Neutrophil (primary cell): ENCODE data around the gene RAF1.

ENCODE experiments used
- H3K27ac ChIP-seq: fragments of 200-600 bp; sonication (generic); 2 replicates; pipeline ENCODE4 v1.5.1; 2016; ENCODE audit warnings: mild to moderate bottlenecking, moderate library complexity
- H3K27me3 ChIP-seq: fragments of 200-600 bp; sonication (generic); 2 replicates; pipeline ENCODE4 v1.6.0; 2016; ENCODE audit warnings: mild to moderate bottlenecking
- H3K36me3 ChIP-seq: fragments of 200-600 bp; sonication (generic); 2 replicates; pipeline ENCODE4 v1.5.1; 2017
- H3K4me1 ChIP-seq, 2 experiments: fragments of 200-600 bp in 1 of 2; sonication (generic) in 1 of 2; 1 replicate in 1 of 2; 2 replicates in 1 of 2; pipeline versions ENCODE4 v1.5.1 to v1.6.1; 2013 to 2016; ENCODE audit warnings: low read depth in 1 of 2, low read length in 1 of 2, mild to moderate bottlenecking in 1 of 2, moderate library complexity in 1 of 2; ENCODE audit not compliant: control insufficient read depth in 1 of 2, insufficient read depth in 1 of 2
- H3K4me3 ChIP-seq, 2 experiments: fragments of 200-600 bp in 1 of 2; sonication (generic) in 1 of 2; 1 replicate in 1 of 2; 2 replicates in 1 of 2; pipeline ENCODE4 v1.5.1; 2013 to 2016; ENCODE audit warnings: low read depth in 1 of 2, low read length in 1 of 2, mild to moderate bottlenecking in 1 of 2, moderate library complexity in 1 of 2
- H3K9me3 ChIP-seq: fragments of 200-600 bp; sonication (generic); 2 replicates; pipeline ENCODE4 v1.5.1; 2016
- TF ChIP-seq, protein P1 (sequence below): fragments of 200-600 bp; sonication (generic); IDR thresholded peaks from 2 replicates; pipeline ENCODE4 v1.5.1; 2016; ENCODE audit warnings: antibody characterized with exemption

RAF1 gene

DNA sequence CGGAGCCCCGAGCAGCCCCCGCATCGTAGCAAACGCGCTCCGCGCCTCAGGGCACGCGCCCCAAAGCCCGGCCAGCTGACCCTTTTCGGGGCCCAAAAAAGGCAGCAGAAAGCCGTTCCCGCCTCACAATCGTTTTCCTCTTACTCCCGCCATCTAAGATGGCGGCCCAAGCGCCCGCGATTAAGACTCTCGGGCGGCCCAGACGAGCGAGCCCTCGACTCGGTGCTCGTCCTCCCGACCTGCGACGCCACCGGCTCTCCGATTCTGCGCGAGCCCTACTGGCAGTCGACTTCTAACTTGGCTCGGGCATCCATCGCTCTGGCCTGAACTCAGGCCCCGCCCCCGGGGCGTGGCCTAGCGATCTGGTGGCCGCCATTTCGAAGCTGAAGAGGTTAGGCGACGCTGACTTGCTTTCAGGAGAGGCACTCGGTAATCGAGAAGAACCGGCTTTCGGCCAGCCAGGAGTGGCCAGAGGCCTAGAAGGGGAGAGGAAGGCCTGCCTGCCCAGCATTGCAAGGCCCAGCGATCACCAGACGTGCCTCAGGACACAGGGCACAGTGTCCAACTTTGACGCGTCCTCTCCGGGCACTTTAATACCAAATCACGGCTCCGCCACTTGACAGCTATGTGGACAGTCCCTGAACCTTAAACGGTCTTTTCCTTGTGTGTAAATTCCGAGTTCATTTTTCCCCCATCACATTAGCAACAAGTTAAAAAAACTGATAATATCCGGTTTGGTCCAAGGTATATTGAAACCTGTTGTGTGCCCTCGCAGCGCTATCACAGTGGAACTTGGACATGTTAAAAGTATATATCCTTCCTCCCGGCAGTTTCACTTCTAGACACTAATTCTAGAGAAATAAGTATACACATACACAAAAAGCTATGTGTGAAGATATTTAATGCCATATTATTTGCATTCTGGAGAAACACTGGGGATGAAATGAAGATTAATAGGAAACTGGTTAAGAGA, at the start of gene RAF1:
RAF1 (minus strand) TSS at position 182 of the 973 bp plus-strand sequence. CDS start 45,396 bp downstream, outside the sequence.
- Histone ChIP-seq H3K27ac (peak within 1 kb of the TSS; percentile 100), H3K36me3 (no peaks in the 10 kb centered on the region), H3K4me1 (peaks cover 43 to 52% of the 10 kb centered on the region in 2 experiments), H3K9me3 (no peaks in the 10 kb centered on the region), H3K4me3 (peak within 1 kb of the TSS; percentile 96 to 100), H3K27me3 (no peaks in the 10 kb centered on the region)
- TF ChIP-seq, protein P1, sequence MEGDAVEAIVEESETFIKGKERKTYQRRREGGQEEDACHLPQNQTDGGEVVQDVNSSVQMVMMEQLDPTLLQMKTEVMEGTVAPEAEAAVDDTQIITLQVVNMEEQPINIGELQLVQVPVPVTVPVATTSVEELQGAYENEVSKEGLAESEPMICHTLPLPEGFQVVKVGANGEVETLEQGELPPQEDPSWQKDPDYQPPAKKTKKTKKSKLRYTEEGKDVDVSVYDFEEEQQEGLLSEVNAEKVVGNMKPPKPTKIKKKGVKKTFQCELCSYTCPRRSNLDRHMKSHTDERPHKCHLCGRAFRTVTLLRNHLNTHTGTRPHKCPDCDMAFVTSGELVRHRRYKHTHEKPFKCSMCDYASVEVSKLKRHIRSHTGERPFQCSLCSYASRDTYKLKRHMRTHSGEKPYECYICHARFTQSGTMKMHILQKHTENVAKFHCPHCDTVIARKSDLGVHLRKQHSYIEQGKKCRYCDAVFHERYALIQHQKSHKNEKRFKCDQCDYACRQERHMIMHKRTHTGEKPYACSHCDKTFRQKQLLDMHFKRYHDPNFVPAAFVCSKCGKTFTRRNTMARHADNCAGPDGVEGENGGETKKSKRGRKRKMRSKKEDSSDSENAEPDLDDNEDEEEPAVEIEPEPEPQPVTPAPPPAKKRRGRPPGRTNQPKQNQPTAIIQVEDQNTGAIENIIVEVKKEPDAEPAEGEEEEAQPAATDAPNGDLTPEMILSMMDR = peak; percentile 66

DNA sequence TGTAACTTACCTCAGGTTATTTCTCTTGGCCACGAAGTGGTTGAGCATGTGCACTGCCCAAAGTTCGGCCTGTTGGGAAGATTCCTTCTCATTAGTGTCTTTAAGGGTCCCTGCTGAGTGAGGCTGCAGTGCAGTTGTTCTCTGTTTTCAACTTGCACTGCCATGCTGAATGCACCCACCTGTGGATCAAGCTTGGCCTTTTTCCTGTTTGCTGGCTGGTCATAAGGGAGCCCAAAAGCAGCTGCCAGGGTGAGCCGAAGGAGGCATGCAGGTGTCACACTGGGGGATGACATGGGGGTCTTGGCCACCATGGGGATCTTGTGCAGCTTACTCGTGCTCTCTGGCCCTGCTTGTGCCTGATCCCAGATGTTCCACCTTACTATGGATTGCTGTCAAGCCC, 46.1 kb upstream of the RAF1 start:
- TF ChIP-seq, protein P1 = no peak
- no peak overlapping the region for H3K4me3 ChIP-seq
- no peaks in the 10 kb centered on the region for H3K36me3 ChIP-seq
- peaks cover 44 to 50% of the 10 kb centered on the region in 2 experiments for H3K4me1 ChIP-seq
- H3K27me3 ChIP-seq = peaks cover 4% of the 10 kb centered on the region
- H3K27ac ChIP-seq = peak overlapping the region; percentile 90
- no peaks in the 10 kb centered on the region for H3K9me3 ChIP-seq

- H3K27me3 ChIP-seq = peaks cover 4% of the 10 kb centered on the region
- peak overlapping the region; percentile 90 for H3K27ac ChIP-seq
- H3K4me1 ChIP-seq = peaks cover 44 to 50% of the 10 kb centered on the region in 2 experiments
- no peaks in the 10 kb centered on the region for H3K36me3 ChIP-seq
- TF ChIP-seq, protein P1 = no peak
- no peaks in the 10 kb centered on the region for H3K9me3 ChIP-seq
- H3K4me3 ChIP-seq = peak overlapping the region; percentile 23 to 37
Measured at GRCh38 chr3:12709334-12709733, 45.4 kb upstream of the RAF1 start.

DNA sequence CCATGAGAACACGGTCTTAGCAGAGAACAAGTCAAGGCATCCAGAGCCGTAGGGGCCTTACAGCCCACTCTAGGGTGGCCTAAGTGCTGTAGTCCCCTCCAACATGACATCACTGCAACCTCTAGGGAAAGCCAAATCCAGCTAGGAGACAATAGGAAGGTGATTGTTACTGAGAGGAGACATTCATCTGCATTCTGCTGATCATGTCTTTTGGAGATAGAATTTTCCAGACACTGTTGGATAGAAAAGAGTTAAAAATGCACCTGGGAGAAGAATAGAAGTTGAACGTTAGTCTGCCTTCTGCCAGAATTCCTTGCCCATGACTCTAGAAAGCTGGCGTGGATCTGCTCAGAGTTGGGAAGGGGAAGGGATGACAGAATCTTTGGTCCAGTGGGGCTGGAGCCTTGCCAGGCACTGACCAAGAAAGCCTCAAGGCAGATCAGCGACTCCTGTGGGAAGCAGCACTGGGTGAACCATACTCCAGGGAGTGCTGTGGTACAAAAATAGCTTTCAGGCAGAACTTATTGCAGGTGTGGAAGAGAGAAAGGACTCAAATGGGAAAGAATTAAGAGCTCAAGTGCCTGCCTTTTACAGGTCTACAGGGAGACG, 44.8 kb upstream of the RAF1 start:
- peak overlapping the region; percentile 90 for H3K27ac ChIP-seq
- TF ChIP-seq, protein P1 = no peak
- H3K4me3 ChIP-seq = peak overlapping the region; percentile 23 to 37
- no peaks in the 10 kb centered on the region for H3K9me3 ChIP-seq
- H3K36me3 ChIP-seq = no peaks in the 10 kb centered on the region
- peaks cover 4% of the 10 kb centered on the region for H3K27me3 ChIP-seq
- H3K4me1 ChIP-seq = peaks cover 44 to 50% of the 10 kb centered on the region in 2 experiments

- TF ChIP-seq, protein P1 = no peak
- Histone ChIP-seq H3K4me3 (peak overlapping the region in 1 of 2 experiments; percentile 35), H3K27me3 (no peaks in the 10 kb centered on the region), H3K4me1 (peaks cover 44 to 50% of the 10 kb centered on the region in 2 experiments), H3K27ac (peak overlapping the region; percentile 90), H3K9me3 (no peaks in the 10 kb centered on the region), H3K36me3 (no peaks in the 10 kb centered on the region)
Measured at GRCh38 chr3:12707449-12707848, 43.5 kb upstream of the RAF1 start.
